Loucy (cell line): ENCODE results near the gene CNTN4.

Experiments used
- H2AFZ ChIP-seq: fragments of 200-600 bp; sonication (generic); 2 replicates; pipeline ENCODE4 v1.6.0; 2016; ENCODE audit warnings: antibody characterized with exemption, mild to moderate bottlenecking, low read length, moderate library complexity
- H3F3A ChIP-seq: fragments of 200-600 bp; 2 replicates; pipeline ENCODE4 v1.6.0; 2016; ENCODE audit warnings: antibody characterized with exemption, low read depth, mild to moderate bottlenecking
- H3K27me3 ChIP-seq: fragments of 200-600 bp; sonication (generic); 2 replicates; pipeline ENCODE4 v1.6.1; 2014; ENCODE audit warnings: low read length, mild to moderate bottlenecking; ENCODE audit not compliant: insufficient read depth, poor library complexity, severe bottlenecking
- H3K36me3 ChIP-seq: fragments of 200-600 bp; sonication (generic); 2 replicates; pipeline ENCODE4 v1.6.1; 2016; ENCODE audit warnings: low read length; ENCODE audit not compliant: insufficient read depth
- H3K4me1 ChIP-seq: fragments of 200-600 bp; sonication (generic); 2 replicates; pipeline ENCODE4 v1.5.1; 2014; ENCODE audit warnings: low read length, mild to moderate bottlenecking; ENCODE audit not compliant: insufficient read depth, poor library complexity, severe bottlenecking
- H3K4me2 ChIP-seq: fragments of 200-600 bp; sonication (generic); 2 replicates; pipeline ENCODE4 v1.6.0; 2014; ENCODE audit warnings: antibody characterized with exemption, low read length, low read depth, mild to moderate bottlenecking; ENCODE audit not compliant: poor library complexity, severe bottlenecking
- H3K4me3 ChIP-seq: fragments of 200-600 bp; sonication (generic); 2 replicates; pipeline ENCODE4 v1.5.1; 2014; ENCODE audit warnings: low read length, mild to moderate bottlenecking, mixed read lengths; ENCODE audit not compliant: poor library complexity, severe bottlenecking
- H3K79me2 ChIP-seq: fragments of 200-600 bp; sonication (generic); 2 replicates; pipeline ENCODE4 v1.6.1; 2014; ENCODE audit warnings: low read length; ENCODE audit not compliant: insufficient read depth
- H3K9ac ChIP-seq: fragments of 200-600 bp; sonication (generic); 2 replicates; pipeline ENCODE4 v1.6.0; 2014; ENCODE audit warnings: mild to moderate bottlenecking, low read depth, low read length, moderate library complexity; ENCODE audit not compliant: poor library complexity, severe bottlenecking
- H3K9me2 ChIP-seq: fragments of 200-600 bp; sonication (generic); replicated peaks from 2 replicates; pipeline ENCODE4 v1.6.1; 2016; ENCODE audit warnings: low read depth, low read length, mixed read lengths
- H3K9me3 ChIP-seq: fragments of 200-600 bp; sonication (generic); 2 replicates; pipeline ENCODE4 v1.6.1; 2014; ENCODE audit warnings: mild to moderate bottlenecking, antibody characterized with exemption, low read length, low read depth; ENCODE audit not compliant: insufficient read depth
- H4K20me1 ChIP-seq: fragments of 200-600 bp; sonication (generic); 2 replicates; pipeline ENCODE4 v1.6.0; 2014; ENCODE audit warnings: antibody characterized with exemption, low read length, mild to moderate bottlenecking; ENCODE audit not compliant: insufficient read depth, poor library complexity, severe bottlenecking
- EZH2phosphoT487 ChIP-seq: fragments of 200-600 bp; IDR thresholded peaks from 2 replicates; pipeline ENCODE4 v1.6.1; 2018; ENCODE audit warnings: antibody characterized with exemption, mild to moderate bottlenecking, moderate library complexity, borderline replicate concordance
- TF ChIP-seq, protein P1 (sequence below): fragments of 200-600 bp; sonication (generic); conservative IDR thresholded peaks from 2 replicates; pipeline ENCODE4 v1.5.1; 2014; ENCODE audit warnings: mild to moderate bottlenecking, antibody characterized with exemption, low read length

The CNTN4 gene

DNA sequence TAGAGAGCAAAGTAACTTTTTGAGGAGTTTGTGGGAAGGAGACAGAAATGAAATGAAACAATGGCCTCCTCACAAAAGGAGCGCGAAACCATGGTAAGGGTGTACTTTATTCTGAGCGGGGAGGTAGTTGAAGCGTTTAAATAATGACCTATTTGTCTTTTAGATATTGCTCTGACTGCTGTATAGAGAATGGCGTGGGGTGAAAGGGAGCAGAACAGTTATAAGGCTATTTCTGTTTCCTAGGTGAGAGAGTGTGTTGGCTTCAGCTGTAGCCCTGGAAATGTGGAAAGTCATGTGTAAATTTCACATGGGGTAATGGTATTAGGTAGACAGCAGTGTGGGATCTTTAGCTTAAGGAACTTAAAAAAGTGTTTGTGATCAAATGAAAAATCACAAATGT is 54.9 kb downstream of the CNTN4 start:
- H4K20me1 ChIP-seq: no peaks in the 10 kb centered on the region
- H3K4me3 ChIP-seq: no peak overlapping the region
- H3K4me1 ChIP-seq: no peaks in the 10 kb centered on the region
- no peaks in the 10 kb centered on the region for H3K27me3 ChIP-seq
- TF ChIP-seq EZH2phosphoT487: no peak
- TF ChIP-seq, protein P1, sequence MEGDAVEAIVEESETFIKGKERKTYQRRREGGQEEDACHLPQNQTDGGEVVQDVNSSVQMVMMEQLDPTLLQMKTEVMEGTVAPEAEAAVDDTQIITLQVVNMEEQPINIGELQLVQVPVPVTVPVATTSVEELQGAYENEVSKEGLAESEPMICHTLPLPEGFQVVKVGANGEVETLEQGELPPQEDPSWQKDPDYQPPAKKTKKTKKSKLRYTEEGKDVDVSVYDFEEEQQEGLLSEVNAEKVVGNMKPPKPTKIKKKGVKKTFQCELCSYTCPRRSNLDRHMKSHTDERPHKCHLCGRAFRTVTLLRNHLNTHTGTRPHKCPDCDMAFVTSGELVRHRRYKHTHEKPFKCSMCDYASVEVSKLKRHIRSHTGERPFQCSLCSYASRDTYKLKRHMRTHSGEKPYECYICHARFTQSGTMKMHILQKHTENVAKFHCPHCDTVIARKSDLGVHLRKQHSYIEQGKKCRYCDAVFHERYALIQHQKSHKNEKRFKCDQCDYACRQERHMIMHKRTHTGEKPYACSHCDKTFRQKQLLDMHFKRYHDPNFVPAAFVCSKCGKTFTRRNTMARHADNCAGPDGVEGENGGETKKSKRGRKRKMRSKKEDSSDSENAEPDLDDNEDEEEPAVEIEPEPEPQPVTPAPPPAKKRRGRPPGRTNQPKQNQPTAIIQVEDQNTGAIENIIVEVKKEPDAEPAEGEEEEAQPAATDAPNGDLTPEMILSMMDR: no peak
- no peak overlapping the region for H3K4me2 ChIP-seq
- H3K9ac ChIP-seq: no peak overlapping the region
- no peak overlapping the region for H2AFZ ChIP-seq
- no peaks in the 10 kb centered on the region for H3F3A ChIP-seq
- no peaks in the 10 kb centered on the region for H3K9me2 ChIP-seq
- no peaks in the 10 kb centered on the region for H3K36me3 ChIP-seq
- H3K79me2 ChIP-seq: no peaks in the 10 kb centered on the region
- no peaks in the 10 kb centered on the region; the same call in 1 of the 2 replicates for H3K9me3 ChIP-seq

DNA sequence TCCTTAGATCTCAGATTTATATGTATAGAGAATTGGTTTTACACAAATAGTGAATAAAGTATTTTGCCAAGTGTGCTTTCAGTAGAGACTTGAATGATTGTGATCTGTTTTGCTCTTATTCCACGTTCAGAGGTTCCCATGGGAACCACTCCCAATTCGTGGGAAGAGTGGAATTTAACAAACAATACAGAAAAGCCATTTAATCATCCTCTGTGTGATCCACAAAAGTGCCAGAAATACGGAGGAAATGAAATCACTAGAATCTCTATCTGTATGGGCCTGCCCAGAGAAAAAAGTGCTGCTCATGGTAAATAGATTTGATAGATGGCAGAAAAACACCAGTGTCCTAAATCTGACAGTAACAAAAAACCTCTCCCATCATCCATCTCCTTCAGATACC is 56.0 kb downstream of the CNTN4 start:
- no peak overlapping the region for H3K4me2 ChIP-seq
- no peaks in the 10 kb centered on the region for H3K9me2 ChIP-seq
- no peaks in the 10 kb centered on the region for H3K9me3 ChIP-seq
- no peak overlapping the region for H3K9ac ChIP-seq
- H3K4me3 ChIP-seq: no peak overlapping the region
- H3K4me1 ChIP-seq: no peaks in the 10 kb centered on the region
- H3K36me3 ChIP-seq: no peaks in the 10 kb centered on the region
- no peaks in the 10 kb centered on the region for H3K79me2 ChIP-seq
- no peaks in the 10 kb centered on the region for H3F3A ChIP-seq
- TF ChIP-seq, protein P1: no peak
- TF ChIP-seq EZH2phosphoT487: no peak
- no peaks in the 10 kb centered on the region for H4K20me1 ChIP-seq
- no peak overlapping the region for H2AFZ ChIP-seq
- H3K27me3 ChIP-seq: no peaks in the 10 kb centered on the region

DNA sequence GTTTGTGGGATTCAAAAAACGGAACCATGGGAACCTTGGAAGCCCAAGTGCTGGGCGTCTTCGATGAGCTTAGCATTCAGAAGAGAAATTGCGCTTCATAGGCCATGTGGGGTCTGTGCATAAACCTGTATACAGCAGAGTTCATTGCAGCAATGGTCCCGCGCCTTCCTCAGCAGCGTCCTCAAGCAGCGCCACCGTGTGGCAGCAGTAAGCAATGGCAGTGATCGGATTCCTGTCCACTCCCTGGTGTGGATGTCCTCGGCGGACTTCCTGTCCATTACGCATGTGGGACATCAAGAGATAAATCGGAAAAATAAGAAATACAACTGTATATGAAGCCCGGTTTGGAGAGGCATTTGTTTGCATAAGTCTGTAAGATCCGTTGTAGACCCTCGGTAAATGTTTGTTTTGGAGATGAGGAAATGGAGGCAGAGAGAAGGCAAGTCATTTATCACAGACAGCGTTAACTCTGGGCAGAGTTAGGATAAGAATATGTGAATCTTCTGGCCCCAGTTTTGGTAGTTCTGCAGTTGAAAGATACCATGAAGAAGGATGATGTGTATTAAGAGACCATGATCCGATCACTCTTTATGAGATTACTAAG is 57.7 kb downstream of the CNTN4 start:
- no peaks in the 10 kb centered on the region for H3K36me3 ChIP-seq
- no peak overlapping the region for H3K9ac ChIP-seq
- H3K4me1 ChIP-seq: no peaks in the 10 kb centered on the region
- H3K9me2 ChIP-seq: no peaks in the 10 kb centered on the region
- H3F3A ChIP-seq: no peaks in the 10 kb centered on the region
- H2AFZ ChIP-seq: no peak overlapping the region
- H3K4me3 ChIP-seq: no peak overlapping the region
- H3K27me3 ChIP-seq: no peaks in the 10 kb centered on the region
- no peak for TF ChIP-seq EZH2phosphoT487
- TF ChIP-seq, protein P1: peak; percentile 51
- peaks cover 3% of the 10 kb centered on the region; the same call in 1 of the 2 replicates for H3K9me3 ChIP-seq
- no peaks in the 10 kb centered on the region for H4K20me1 ChIP-seq
- no peaks in the 10 kb centered on the region for H3K79me2 ChIP-seq
- H3K4me2 ChIP-seq: no peak overlapping the region
